Mesendoderm (in vitro differentiated cells): Measurements from ENCODE around the gene ALOX15B.

Source experiments
- DNase-seq: peaks from one replicate; pipeline ENCODE4 v3.0.0; 2013
- H2AK5ac ChIP-seq: 2 replicates; pipeline ENCODE4 v1.6.1; 2013; ENCODE audit warnings: low read length, inconsistent platforms
- H2BK120ac ChIP-seq: 2 replicates; pipeline ENCODE4 v1.6.1; 2013; ENCODE audit warnings: low read depth, mild to moderate bottlenecking, low read length, moderate library complexity, mixed read lengths
- H2BK15ac ChIP-seq: replicated peaks from 2 replicates; pipeline ENCODE4 v1.6.1; 2013; ENCODE audit warnings: low read depth, mild to moderate bottlenecking, moderate library complexity
- H2BK5ac ChIP-seq: 2 replicates; pipeline ENCODE4 v1.6.1; 2013; ENCODE audit warnings: low read length, inconsistent platforms
- H3K18ac ChIP-seq: 2 replicates; pipeline ENCODE4 v1.6.1; 2013; ENCODE audit warnings: mild to moderate bottlenecking, low read length, mixed read lengths
- H3K23ac ChIP-seq: one replicate; pipeline ENCODE4 v1.6.1; 2013; ENCODE audit warnings: low read length
- H3K27ac ChIP-seq: 2 replicates; pipeline ENCODE4 v1.5.1; 2013; ENCODE audit warnings: low read depth, mild to moderate bottlenecking, inconsistent platforms, low read length, moderate library complexity
- H3K27me3 ChIP-seq: 2 replicates; pipeline ENCODE4 v1.6.1; 2013; ENCODE audit warnings: low read length, control low read depth, mild to moderate bottlenecking, inconsistent platforms; ENCODE audit not compliant: insufficient read depth, poor library complexity
- H3K36me3 ChIP-seq: 2 replicates; pipeline ENCODE4 v1.6.1; 2013; ENCODE audit warnings: low read length, inconsistent platforms; ENCODE audit not compliant: control insufficient read depth, insufficient read depth
- H3K4ac ChIP-seq: one replicate; pipeline ENCODE4 v1.6.1; 2013; ENCODE audit warnings: low read depth, mild to moderate bottlenecking, low read length, moderate library complexity
- H3K4me1 ChIP-seq: 2 replicates; pipeline ENCODE4 v1.6.1; 2013; ENCODE audit warnings: low read depth, low read length, inconsistent platforms; ENCODE audit not compliant: control insufficient read depth
- H3K4me2 ChIP-seq: 2 replicates; pipeline ENCODE4 v1.6.1; 2013; ENCODE audit warnings: low read length
- H3K4me3 ChIP-seq: 2 replicates; pipeline ENCODE4 v1.5.1; 2013; ENCODE audit warnings: mild to moderate bottlenecking, low read length
- H3K56ac ChIP-seq: one replicate; pipeline ENCODE4 v1.6.1; 2013; ENCODE audit warnings: low read length
- H3K79me1 ChIP-seq: 2 replicates; pipeline ENCODE4 v1.6.1; 2013; ENCODE audit warnings: low read length, inconsistent platforms
- H3K79me2 ChIP-seq: 2 replicates; pipeline ENCODE4 v1.6.1; 2013; ENCODE audit warnings: mild to moderate bottlenecking, low read length; ENCODE audit not compliant: control insufficient read depth, insufficient read depth
- H3K9ac ChIP-seq: 2 replicates; pipeline ENCODE4 v1.6.1; 2013; ENCODE audit warnings: low read length, inconsistent platforms
- H4K5ac ChIP-seq: one replicate; pipeline ENCODE4 v1.6.1; 2013; ENCODE audit warnings: low read length
- H4K8ac ChIP-seq: one replicate; pipeline ENCODE4 v1.6.1; 2013; ENCODE audit warnings: low read depth, mild to moderate bottlenecking, control low read depth, low read length, moderate library complexity
- WGBS: extraction: QIAGEN DNeasy Blood & Tissue Kit; methylation state at CpG from one replicate; pipeline ENCODE4 v1.1.7; 2013; ENCODE audit warnings: low lambda C conversion rate, missing lambda C conversion rate; ENCODE audit not compliant: insufficient coverage; ENCODE audit errors: extremely low coverage; 5-methylcytosine and 5-hydroxymethylcytosine counted together

ALOX15B gene

GRCh38 chr17:8012045-8012580 lies 26.7 kb upstream of the ALOX15B start:
- Histone ChIP-seq H3K36me3 (no peaks in the 10 kb centered on the region), H3K56ac (no peak overlapping the region), H3K4me1 (no peaks in the 10 kb centered on the region), H2BK15ac (no peak overlapping the region), H3K18ac (no peak overlapping the region), H3K27me3 (peaks cover 2% of the 10 kb centered on the region), H3K23ac (no peak overlapping the region), H2BK120ac (no peak overlapping the region), H4K5ac (no peak overlapping the region), H3K27ac (no peak overlapping the region), H3K4ac (no peak overlapping the region), H3K4me2 (no peak overlapping the region), H3K79me1 (no peaks in the 10 kb centered on the region), H4K8ac (no peak overlapping the region), H2BK5ac (no peak overlapping the region), H2AK5ac (no peak overlapping the region), H3K9ac (no peak overlapping the region), H3K4me3 (no peak overlapping the region), H3K79me2 (no peaks in the 10 kb centered on the region)
- no CpG with 5 or more reads among the region's 15 CpGs for WGBS
- DNase-seq, result no peak

DNA sequence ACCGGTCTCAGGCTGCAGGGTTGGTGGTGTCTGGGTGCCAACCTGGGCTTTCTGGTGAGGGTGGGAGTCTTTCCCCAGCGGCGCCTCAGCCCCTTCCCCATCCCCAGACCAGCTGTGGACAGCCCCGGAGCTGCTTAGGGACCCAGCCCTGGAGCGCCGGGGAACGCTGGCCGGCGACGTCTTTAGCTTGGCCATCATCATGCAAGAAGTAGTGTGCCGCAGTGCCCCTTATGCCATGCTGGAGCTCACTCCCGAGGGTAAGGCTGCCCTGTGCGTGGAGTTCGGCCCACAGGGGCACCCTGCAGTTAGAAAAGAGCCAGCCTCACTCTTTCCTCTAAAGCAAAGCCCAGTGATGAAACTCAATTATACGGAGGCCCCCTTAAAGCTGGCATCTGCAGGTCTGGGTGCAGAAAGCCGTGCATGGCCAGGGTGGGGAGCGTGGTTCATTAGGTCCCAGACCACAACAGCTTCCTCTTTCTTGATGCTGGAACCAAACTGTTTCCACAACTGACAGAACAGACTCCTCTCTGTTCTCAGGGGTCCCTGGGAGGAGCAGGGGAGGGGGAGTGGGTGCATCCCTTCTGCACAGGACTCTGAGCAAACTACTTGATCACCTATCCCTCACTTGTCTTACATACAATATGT lies 25.7 kb upstream of the ALOX15B start:
- Histone ChIP-seq H3K4ac (no peak overlapping the region), H3K36me3 (no peaks in the 10 kb centered on the region), H3K4me3 (no peak overlapping the region), H3K27ac (no peak overlapping the region), H3K79me1 (no peaks in the 10 kb centered on the region), H2BK5ac (no peak overlapping the region), H3K4me1 (no peaks in the 10 kb centered on the region), H2BK120ac (no peak overlapping the region), H3K56ac (no peak overlapping the region), H4K8ac (no peak overlapping the region), H3K18ac (no peak overlapping the region), H2BK15ac (no peak overlapping the region), H2AK5ac (no peak overlapping the region), H3K27me3 (peaks cover 2% of the 10 kb centered on the region), H4K5ac (no peak overlapping the region), H3K4me2 (no peak overlapping the region), H3K9ac (no peak overlapping the region), H3K79me2 (no peaks in the 10 kb centered on the region), H3K23ac (no peak overlapping the region)
- no CpG with 5 or more reads among the region's 17 CpGs for WGBS
- DNase-seq, result no peak

DNA sequence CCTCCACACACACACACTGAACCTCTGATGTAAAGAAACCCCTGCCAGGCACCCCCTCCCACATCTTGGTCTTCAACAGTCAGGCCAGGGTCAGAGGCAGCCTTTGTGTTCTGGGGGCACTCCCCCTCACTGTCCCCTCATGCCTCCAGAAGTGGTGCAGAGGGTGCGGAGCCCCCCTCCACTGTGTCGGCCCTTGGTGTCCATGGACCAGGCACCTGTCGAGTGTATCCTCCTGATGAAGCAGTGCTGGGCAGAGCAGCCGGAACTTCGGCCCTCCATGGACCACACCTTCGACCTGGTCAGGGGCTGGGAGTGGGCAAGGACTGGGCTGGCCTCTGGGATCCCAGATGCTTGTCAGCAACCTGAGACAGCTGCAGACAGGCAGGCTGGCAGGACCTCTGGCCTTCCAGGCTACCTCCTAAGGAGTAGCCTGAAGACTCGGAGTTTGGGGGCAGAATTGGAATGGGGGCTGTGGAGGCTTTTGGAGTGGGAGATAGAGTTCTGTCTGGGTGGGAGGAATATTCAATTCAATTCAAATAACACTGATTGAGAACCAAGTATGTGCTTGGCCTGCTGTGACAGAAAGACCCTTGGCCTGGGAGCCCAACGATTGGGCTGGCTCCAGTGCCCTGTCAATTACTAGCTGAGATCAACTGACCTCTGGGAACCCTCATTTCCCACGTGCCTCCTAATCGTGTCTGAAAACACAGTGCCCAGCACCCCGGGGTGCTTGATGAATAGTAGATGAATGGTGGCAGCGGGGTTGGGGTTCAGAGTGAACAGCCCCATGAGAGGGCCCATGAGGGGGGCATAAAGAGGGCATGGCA lies 24.9 kb upstream of the ALOX15B start:
- Histone ChIP-seq H2BK5ac (no peak overlapping the region), H3K18ac (no peak overlapping the region), H3K27me3 (peaks cover 2% of the 10 kb centered on the region), H3K9ac (no peak overlapping the region), H3K27ac (no peak overlapping the region), H2BK120ac (no peak overlapping the region), H2AK5ac (no peak overlapping the region), H3K4me2 (no peak overlapping the region), H3K56ac (no peak overlapping the region), H3K4me1 (no peaks in the 10 kb centered on the region), H3K79me2 (no peaks in the 10 kb centered on the region), H4K5ac (no peak overlapping the region), H4K8ac (no peak overlapping the region), H3K79me1 (no peaks in the 10 kb centered on the region), H2BK15ac (no peak overlapping the region), H3K4me3 (no peak overlapping the region), H3K4ac (no peak overlapping the region), H3K36me3 (no peaks in the 10 kb centered on the region), H3K23ac (no peak overlapping the region)
- no CpG with 5 or more reads among the region's 12 CpGs for WGBS
- DNase-seq, result no peak

GRCh38 chr17:8014558-8014850 lies 24.4 kb upstream of the ALOX15B start:
- no peak for DNase-seq

GRCh38 chr17:8015236-8015956 lies 23.5 kb upstream of the ALOX15B start:
- H3K27me3 ChIP-seq, result peaks cover 2% of the 10 kb centered on the region
- no peak overlapping the region for H3K23ac ChIP-seq
- H3K4me3 ChIP-seq, result no peak overlapping the region
- no peak overlapping the region for H2AK5ac ChIP-seq
- H3K4me1 ChIP-seq, result no peaks in the 10 kb centered on the region
- H3K27ac ChIP-seq, result no peak overlapping the region
- no CpG with 5 or more reads among the region's 44 CpGs for WGBS
- H2BK15ac ChIP-seq, result no peak overlapping the region
- H3K79me2 ChIP-seq, result no peaks in the 10 kb centered on the region
- H3K79me1 ChIP-seq, result no peaks in the 10 kb centered on the region
- H2BK120ac ChIP-seq, result no peak overlapping the region
- H3K9ac ChIP-seq, result peak overlapping the region; percentile 37
- H2BK5ac ChIP-seq, result no peak overlapping the region
- no peak for DNase-seq
- H3K18ac ChIP-seq, result no peak overlapping the region
- no peak overlapping the region for H4K5ac ChIP-seq
- H3K4ac ChIP-seq, result no peak overlapping the region
- peak overlapping the region; percentile 73 for H3K4me2 ChIP-seq
- no peaks in the 10 kb centered on the region for H3K36me3 ChIP-seq
- peak overlapping the region; percentile 82 for H3K56ac ChIP-seq
- H4K8ac ChIP-seq, result no peak overlapping the region

More at GRCh38 chr17:8014558-8014850, 24.4 kb upstream of the ALOX15B start:
- Histone ChIP-seq H2BK120ac (no peak overlapping the region), H3K79me2 (no peaks in the 10 kb centered on the region), H3K23ac (no peak overlapping the region), H3K27me3 (peaks cover 2% of the 10 kb centered on the region), H2BK15ac (no peak overlapping the region), H3K4ac (no peak overlapping the region), H2BK5ac (no peak overlapping the region), H3K27ac (no peak overlapping the region), H3K4me1 (no peaks in the 10 kb centered on the region), H3K56ac (no peak overlapping the region), H3K18ac (no peak overlapping the region), H4K8ac (no peak overlapping the region), H2AK5ac (no peak overlapping the region), H3K4me3 (no peak overlapping the region), H3K36me3 (no peaks in the 10 kb centered on the region), H4K5ac (no peak overlapping the region), H3K9ac (no peak overlapping the region), H3K4me2 (no peak overlapping the region), H3K79me1 (no peaks in the 10 kb centered on the region)
- WGBS, result no CpG with 5 or more reads among the region's 9 CpGs
